K562 (cell line): ENCODE measurements around the gene OIT3. TPM values are rescaled to one million over a fixed set of nuclear protein-coding genes. Genes with fewer than 3 reads are reported as not detected.
A peak's percentile ranks its signal among the peaks of the same experiment; 100 is the strongest.

ENCODE experiments used
- ATF7 ChIP-seq: fragments of 450-650 bp; IDR thresholded peaks from 2 replicates; pipeline ENCODE4 v1.7.1; 2014; ENCODE audit warnings: mild to moderate bottlenecking, moderate library complexity
- BRD9 ChIP-seq: fragments of 450-650 bp; IDR thresholded peaks from 2 replicates; pipeline ENCODE4 v1.6.1; 2018; ENCODE audit warnings: low read depth; ENCODE audit not compliant: partially characterized antibody
- CTBP1 ChIP-seq: fragments of 450-650 bp; IDR thresholded peaks from 2 replicates; pipeline ENCODE4 v1.6.1; 2016; ENCODE audit warnings: borderline replicate concordance
- EGR1 ChIP-seq: fragments of 450-650 bp; conservative IDR thresholded peaks from 2 replicates; pipeline ENCODE4 v1.6.1; 2017; ENCODE audit warnings: mild to moderate bottlenecking
- ERF ChIP-seq: fragments of 450-650 bp; formaldehyde crosslinking; IDR thresholded peaks from 2 replicates; pipeline ENCODE4 v1.4.0; 2020; ENCODE audit warnings: mild to moderate bottlenecking, mixed read lengths
- HMG20B ChIP-seq: fragments of 250-450 bp; sonication (Bioruptor Pico); IDR thresholded peaks from 2 replicates; pipeline ENCODE4 v1.5.0; 2021; ENCODE audit warnings: mild to moderate bottlenecking
- LARP7 ChIP-seq: fragments of 450-650 bp; IDR thresholded peaks from 2 replicates; pipeline ENCODE4 v1.6.1; 2016
- MBD2 ChIP-seq: sonication (generic); IDR thresholded peaks from 2 replicates; pipeline ENCODE4 v1.6.1; 2016; ENCODE audit warnings: low read depth, borderline replicate concordance
- MYBL2 ChIP-seq, 2 experiments: fragments of 450-650 bp in 1 of 2; sonication (generic) in 1 of 2; formaldehyde crosslinking in 1 of 2; IDR thresholded peaks; 2 replicates each; pipeline versions ENCODE4 v1.6.1 to v1.8.1; 2017 to 2022; ENCODE audit warnings: borderline replicate concordance in 1 of 2, inconsistent platforms in 1 of 2, low read depth in 1 of 2, mild to moderate bottlenecking in 1 of 2, missing genetic modification reagents in 1 of 2, moderate library complexity in 1 of 2
- PML ChIP-seq: IDR thresholded peaks from 2 replicates; pipeline ENCODE4 v1.6.1; 2012; ENCODE audit warnings: low read length, inconsistent platforms
- PPARD ChIP-seq: fragments of 250-450 bp; sonication (Bioruptor Pico); IDR thresholded peaks from 2 replicates; pipeline ENCODE4 v1.8.0; 2022; ENCODE audit warnings: inconsistent platforms, mild to moderate bottlenecking, moderate library complexity
- TAF15 ChIP-seq: fragments of 200-400 bp; formaldehyde crosslinking; IDR thresholded peaks from 2 replicates; pipeline ENCODE4 v1.6.1; 2017; ENCODE audit warnings: mild to moderate bottlenecking, low read depth, low read length, moderate library complexity
- TCF7 ChIP-seq: sonication (generic); IDR thresholded peaks from 2 replicates; pipeline ENCODE4 v1.6.1; 2016; ENCODE audit warnings: antibody characterized with exemption, borderline replicate concordance
- ZKSCAN1 ChIP-seq: fragments of 150-350 bp; IDR thresholded peaks from 2 replicates; pipeline ENCODE4 v1.6.1; 2016; ENCODE audit warnings: low read depth, low read length
- ZNF24 ChIP-seq: fragments of 450-650 bp; IDR thresholded peaks from 2 replicates; pipeline ENCODE4 v1.6.1; 2016
- ZNF707 ChIP-seq: fragments of 250-450 bp; sonication (Bioruptor Pico); conservative IDR thresholded peaks from 2 replicates; pipeline ENCODE4 v1.8.0; 2022; ENCODE audit warnings: inconsistent platforms, mild to moderate bottlenecking, moderate library complexity
- polyA plus RNA-seq, 8 experiments: library from polyadenylated mRNA; depleted of rRNA in 4 of 8; stranded (reverse) in 5 of 8; unstranded in 3 of 8; fragments of >200 nt; fragmentation: Nextera tagmentation in 2 of 8; fragmentation: Illumina TruSeq in 1 of 8; extraction: Ambion mirVana in 2 of 8; extraction: Trizol in 1 of 8; gene quantifications; 2 replicates each; pipeline versions ENCODE4 v1.2.1 to v1.2.3, GENCODE V29; 2011 to 2014; ENCODE audit warnings: inconsistent platforms in 1 of 8, missing spikeins in 1 of 8
- total RNA-seq, 7 experiments: library from RNA; depleted of rRNA in 6 of 7; stranded (reverse); fragments of >200 nt in 6 of 7; fragmentation: Illumina TruSeq in 2 of 7; extraction: Trizol in 2 of 7; gene quantifications; 2 replicates each; pipeline versions ENCODE4 v1.2.1 to v1.2.3, GENCODE V29; 2011 to 2021; ENCODE audit warnings: low replicate concordance in 1 of 7
- TF ChIP-seq, protein P1 (sequence below): fragments of 250-450 bp; sonication (Bioruptor Pico); IDR thresholded peaks from 2 replicates; pipeline ENCODE4 v1.5.0; 2021
- TF ChIP-seq, protein P2 (sequence below): fragments of 250-450 bp; sonication (Bioruptor Pico); IDR thresholded peaks from 2 replicates; pipeline ENCODE4 v1.4.0; 2020; ENCODE audit warnings: mild to moderate bottlenecking, moderate library complexity
- TF ChIP-seq, protein P3 (sequence below): fragments of 250-450 bp; sonication (Bioruptor Pico); IDR thresholded peaks from 2 replicates; pipeline ENCODE4 v1.4.0; 2020; ENCODE audit warnings: borderline replicate concordance
- TF ChIP-seq, protein P4 (sequence below): fragments of 450-650 bp; formaldehyde crosslinking; IDR thresholded peaks from 2 replicates; pipeline ENCODE4 v1.4.0; 2020; ENCODE audit warnings: mild to moderate bottlenecking
- TF ChIP-seq, protein P5 (sequence below), 3 experiments: IDR thresholded peaks in 2 of 3; conservative IDR thresholded peaks in 1 of 3; 2 replicates each; pipeline ENCODE4 v1.5.1; 2011 to 2012; ENCODE audit warnings: low read length in 3 of 3, mild to moderate bottlenecking in 3 of 3, control low read depth in 2 of 3, improper control_type of control experiment in 1 of 3, inconsistent platforms in 1 of 3, low read depth in 1 of 3, mixed read lengths in 1 of 3, moderate library complexity in 1 of 3; ENCODE audit not compliant: insufficient read depth in 2 of 3

The OIT3 gene
- total and polyA plus RNA-seq, 9 of the 15 experiments (the other 6 are each of a cell fraction or from before 2014, with no cell fraction given), result not detected

DNA sequence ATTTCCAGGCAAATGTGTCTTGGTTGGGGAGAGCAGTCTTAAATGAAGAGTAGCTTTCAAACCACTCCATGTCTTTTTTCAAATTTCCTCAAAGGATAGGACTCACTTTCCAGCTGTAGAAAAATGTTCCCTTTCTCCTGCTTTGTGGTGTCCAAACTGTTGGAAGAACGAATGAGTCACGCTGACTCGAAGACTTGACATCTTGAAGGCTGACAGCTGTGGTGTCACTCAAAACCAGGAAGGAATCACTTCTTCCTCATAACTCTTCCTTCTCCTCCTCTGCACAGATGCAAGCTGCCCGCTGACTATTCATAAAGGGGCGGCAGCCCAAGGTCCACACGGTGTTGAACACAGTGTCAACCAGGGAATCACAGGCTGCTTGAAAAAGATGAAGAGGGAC is 41.8 kb downstream of the OIT3 start (continued):
- TF ChIP-seq ATF7 (no peak), TCF7 (no peak), ZNF24 (peak; percentile 89), CTBP1 (no peak; the same call in 1 of the 2 replicates), MBD2 (no peak), HMG20B (no peak), PPARD (CRISPR knock-in tag) (no peak), ZKSCAN1 (no peak), ZNF707 (CRISPR knock-in tag) (no peak), EGR1 (no peak), LARP7 (no peak), ERF (CRISPR knock-in tag) (no peak), MYBL2 (IDR thresholded peaks at IDR 0.05; ENCODE audit: low read depth) (no peak), MYBL2 (CRISPR knock-in tag; IDR thresholded peaks at IDR 0.05; ENCODE audit: borderline replicate concordance) (no peak), TAF15 (no peak), BRD9 (no peak), PML (no peak)
- TF ChIP-seq, protein P1, sequence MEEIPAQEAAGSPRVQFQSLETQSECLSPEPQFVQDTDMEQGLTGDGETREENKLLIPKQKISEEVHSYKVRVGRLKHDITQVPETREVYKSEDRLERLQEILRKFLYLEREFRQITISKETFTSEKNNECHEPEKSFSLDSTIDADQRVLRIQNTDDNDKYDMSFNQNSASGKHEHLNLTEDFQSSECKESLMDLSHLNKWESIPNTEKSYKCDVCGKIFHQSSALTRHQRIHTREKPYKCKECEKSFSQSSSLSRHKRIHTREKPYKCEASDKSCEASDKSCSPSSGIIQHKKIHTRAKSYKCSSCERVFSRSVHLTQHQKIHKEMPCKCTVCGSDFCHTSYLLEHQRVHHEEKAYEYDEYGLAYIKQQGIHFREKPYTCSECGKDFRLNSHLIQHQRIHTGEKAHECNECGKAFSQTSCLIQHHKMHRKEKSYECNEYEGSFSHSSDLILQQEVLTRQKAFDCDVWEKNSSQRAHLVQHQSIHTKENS (CRISPR knock-in tag), result no peak
- TF ChIP-seq, protein P2, sequence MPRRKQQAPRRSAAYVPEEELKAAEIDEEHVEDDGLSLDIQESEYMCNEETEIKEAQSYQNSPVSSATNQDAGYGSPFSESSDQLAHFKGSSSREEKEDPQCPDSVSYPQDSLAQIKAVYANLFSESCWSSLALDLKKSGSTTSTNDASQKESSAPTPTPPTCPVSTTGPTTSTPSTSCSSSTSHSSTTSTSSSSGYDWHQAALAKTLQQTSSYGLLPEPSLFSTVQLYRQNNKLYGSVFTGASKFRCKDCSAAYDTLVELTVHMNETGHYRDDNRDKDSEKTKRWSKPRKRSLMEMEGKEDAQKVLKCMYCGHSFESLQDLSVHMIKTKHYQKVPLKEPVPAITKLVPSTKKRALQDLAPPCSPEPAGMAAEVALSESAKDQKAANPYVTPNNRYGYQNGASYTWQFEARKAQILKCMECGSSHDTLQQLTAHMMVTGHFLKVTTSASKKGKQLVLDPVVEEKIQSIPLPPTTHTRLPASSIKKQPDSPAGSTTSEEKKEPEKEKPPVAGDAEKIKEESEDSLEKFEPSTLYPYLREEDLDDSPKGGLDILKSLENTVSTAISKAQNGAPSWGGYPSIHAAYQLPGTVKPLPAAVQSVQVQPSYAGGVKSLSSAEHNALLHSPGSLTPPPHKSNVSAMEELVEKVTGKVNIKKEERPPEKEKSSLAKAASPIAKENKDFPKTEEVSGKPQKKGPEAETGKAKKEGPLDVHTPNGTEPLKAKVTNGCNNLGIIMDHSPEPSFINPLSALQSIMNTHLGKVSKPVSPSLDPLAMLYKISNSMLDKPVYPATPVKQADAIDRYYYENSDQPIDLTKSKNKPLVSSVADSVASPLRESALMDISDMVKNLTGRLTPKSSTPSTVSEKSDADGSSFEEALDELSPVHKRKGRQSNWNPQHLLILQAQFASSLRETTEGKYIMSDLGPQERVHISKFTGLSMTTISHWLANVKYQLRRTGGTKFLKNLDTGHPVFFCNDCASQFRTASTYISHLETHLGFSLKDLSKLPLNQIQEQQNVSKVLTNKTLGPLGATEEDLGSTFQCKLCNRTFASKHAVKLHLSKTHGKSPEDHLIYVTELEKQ (CRISPR knock-in tag), result no peak
- TF ChIP-seq, protein P3, sequence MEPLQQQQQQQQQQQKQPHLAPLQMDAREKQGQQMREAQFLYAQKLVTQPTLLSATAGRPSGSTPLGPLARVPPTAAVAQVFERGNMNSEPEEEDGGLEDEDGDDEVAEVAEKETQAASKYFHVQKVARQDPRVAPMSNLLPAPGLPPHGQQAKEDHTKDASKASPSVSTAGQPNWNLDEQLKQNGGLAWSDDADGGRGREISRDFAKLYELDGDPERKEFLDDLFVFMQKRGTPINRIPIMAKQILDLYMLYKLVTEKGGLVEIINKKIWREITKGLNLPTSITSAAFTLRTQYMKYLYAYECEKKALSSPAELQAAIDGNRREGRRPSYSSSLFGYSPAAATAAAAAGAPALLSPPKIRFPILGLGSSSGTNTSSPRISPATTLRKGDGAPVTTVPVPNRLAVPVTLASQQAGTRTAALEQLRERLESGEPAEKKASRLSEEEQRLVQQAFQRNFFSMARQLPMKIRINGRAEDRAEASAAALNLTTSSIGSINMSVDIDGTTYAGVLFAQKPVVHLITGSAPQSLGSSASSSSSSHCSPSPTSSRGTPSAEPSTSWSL (CRISPR knock-in tag), result no peak
- TF ChIP-seq, protein P4, sequence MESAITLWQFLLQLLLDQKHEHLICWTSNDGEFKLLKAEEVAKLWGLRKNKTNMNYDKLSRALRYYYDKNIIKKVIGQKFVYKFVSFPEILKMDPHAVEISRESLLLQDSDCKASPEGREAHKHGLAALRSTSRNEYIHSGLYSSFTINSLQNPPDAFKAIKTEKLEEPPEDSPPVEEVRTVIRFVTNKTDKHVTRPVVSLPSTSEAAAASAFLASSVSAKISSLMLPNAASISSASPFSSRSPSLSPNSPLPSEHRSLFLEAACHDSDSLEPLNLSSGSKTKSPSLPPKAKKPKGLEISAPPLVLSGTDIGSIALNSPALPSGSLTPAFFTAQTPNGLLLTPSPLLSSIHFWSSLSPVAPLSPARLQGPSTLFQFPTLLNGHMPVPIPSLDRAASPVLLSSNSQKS (CRISPR knock-in tag), result no peak
- TF ChIP-seq, protein P5, sequence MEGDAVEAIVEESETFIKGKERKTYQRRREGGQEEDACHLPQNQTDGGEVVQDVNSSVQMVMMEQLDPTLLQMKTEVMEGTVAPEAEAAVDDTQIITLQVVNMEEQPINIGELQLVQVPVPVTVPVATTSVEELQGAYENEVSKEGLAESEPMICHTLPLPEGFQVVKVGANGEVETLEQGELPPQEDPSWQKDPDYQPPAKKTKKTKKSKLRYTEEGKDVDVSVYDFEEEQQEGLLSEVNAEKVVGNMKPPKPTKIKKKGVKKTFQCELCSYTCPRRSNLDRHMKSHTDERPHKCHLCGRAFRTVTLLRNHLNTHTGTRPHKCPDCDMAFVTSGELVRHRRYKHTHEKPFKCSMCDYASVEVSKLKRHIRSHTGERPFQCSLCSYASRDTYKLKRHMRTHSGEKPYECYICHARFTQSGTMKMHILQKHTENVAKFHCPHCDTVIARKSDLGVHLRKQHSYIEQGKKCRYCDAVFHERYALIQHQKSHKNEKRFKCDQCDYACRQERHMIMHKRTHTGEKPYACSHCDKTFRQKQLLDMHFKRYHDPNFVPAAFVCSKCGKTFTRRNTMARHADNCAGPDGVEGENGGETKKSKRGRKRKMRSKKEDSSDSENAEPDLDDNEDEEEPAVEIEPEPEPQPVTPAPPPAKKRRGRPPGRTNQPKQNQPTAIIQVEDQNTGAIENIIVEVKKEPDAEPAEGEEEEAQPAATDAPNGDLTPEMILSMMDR (IDR thresholded peaks at IDR 0.05 in 2 of 3, conservative IDR thresholded peaks at IDR 0.05 in 1 of 3; ENCODE audit: insufficient read depth in 2 of 3, low read depth in 1 of 3, low read length in 3 of 3), result no peak
